HG02588 (cell line): Measurements from ENCODE around the gene HAT1.
"Not testable (repeated sequence)": the region's sequence is repeated elsewhere in the genome, so short reads cannot be mapped to it uniquely, and the experiment has no call there.

Experiments used
- ATAC-seq: cut with Tn5 transposase; IDR thresholded peaks from one replicate; pipeline ENCODE4 v1.9.1; 2021; ENCODE audit warnings: mild to moderate bottlenecking, moderate library complexity; ENCODE audit not compliant: unreplicated experiment

HAT1 gene

GRCh38 chr2:171922230-171923022 lies at the start of gene HAT1:
TSS of gene HAT1 (plus strand) at chr2:171922461. CDS start at chr2:171922501, 40 bp downstream.
- ATAC-seq: peak; percentile 96

GRCh38 chr2:171874517-171874916 lies 47.7 kb upstream of the HAT1 start:
- no peak for ATAC-seq

GRCh38 chr2:171874963-171875362 lies 47.3 kb upstream of the HAT1 start:
- ATAC-seq: no peak

- no peak for ATAC-seq
These were observed 43.7 kb upstream of the HAT1 start for GRCh38 chr2:171878481-171878993.

GRCh38 chr2:171879865-171880264 lies 42.4 kb upstream of the HAT1 start:
- ATAC-seq: no peak

- ATAC-seq: no peak
These were observed 41.5 kb upstream of the HAT1 start for GRCh38 chr2:171880774-171881173.

- ATAC-seq: peak; percentile 76
These were observed 40.0 kb upstream of the HAT1 start for GRCh38 chr2:171882089-171882769.

- ATAC-seq: no peak
These were observed 38.9 kb upstream of the HAT1 start for GRCh38 chr2:171883275-171883893.

- no peak for ATAC-seq
These were observed 32.9 kb upstream of the HAT1 start for GRCh38 chr2:171889333-171889732.

- ATAC-seq: no peak
These were observed 32.5 kb upstream of the HAT1 start for GRCh38 chr2:171889808-171890207.

GRCh38 chr2:171893196-171893823 lies 29.0 kb upstream of the HAT1 start:
- no peak for ATAC-seq

GRCh38 chr2:171893824-171894611 lies 28.2 kb upstream of the HAT1 start, which contains the start of gene SLC25A12:
TSS of gene SLC25A12 (minus strand) at chr2:171894244. CDS start at chr2:171894214, 30 bp downstream.
- ATAC-seq: peak; percentile 88

GRCh38 chr2:171894612-171894947 lies 27.7 kb upstream of the HAT1 start:
- no peak for ATAC-seq

- ATAC-seq: no peak
These were observed 26.5 kb upstream of the HAT1 start for GRCh38 chr2:171895786-171896185.

- ATAC-seq: not testable (repeated sequence)
These were observed 22.5 kb upstream of the HAT1 start for GRCh38 chr2:171899623-171900282.

- ATAC-seq: no peak
These were observed 19.3 kb upstream of the HAT1 start for GRCh38 chr2:171902840-171903420.

GRCh38 chr2:171908235-171908634 lies 14.0 kb upstream of the HAT1 start:
- no peak for ATAC-seq

- ATAC-seq: no peak
These were observed 13.0 kb upstream of the HAT1 start for GRCh38 chr2:171909266-171909665.

- no peak for ATAC-seq
These were observed 11.8 kb upstream of the HAT1 start for GRCh38 chr2:171910494-171910893.
